GM18505 (cell line): ENCODE data around the gene TGFBR3L.
"Not testable (repeated sequence)": the region's sequence is repeated elsewhere in the genome, so short reads cannot be mapped to it uniquely, and the experiment has no call there.

Source experiments
- ATAC-seq: cut with Tn5 transposase; IDR thresholded peaks from one replicate; pipeline ENCODE4 v1.9.1; 2021; ENCODE audit not compliant: unreplicated experiment
- POLR2A ChIP-seq: IDR thresholded peaks from 4 replicates; pipeline ENCODE4 v1.6.1; 2011; ENCODE audit warnings: borderline replicate concordance; ENCODE audit not compliant: insufficient read depth, insufficient read length; ENCODE audit errors: extremely low read depth

Gene TGFBR3L

GRCh38 chr19:7888145-7888825 lies 26.3 kb upstream of the TGFBR3L start, which contains the start of gene LRRC8E:
Gene LRRC8E, plus strand, starts transcription at chr19:7888510. Its CDS starts 7,094 bp downstream, at chr19:7895604.
- ATAC-seq: no peak
- no peak for TF ChIP-seq POLR2A

- TF ChIP-seq POLR2A: no peak
- no peak for ATAC-seq
These were observed 25.8 kb upstream of the TGFBR3L start for GRCh38 chr19:7888826-7889217.

- not testable (repeated sequence) for ATAC-seq
These were observed 21.1 kb upstream of the TGFBR3L start for GRCh38 chr19:7893362-7894101.

GRCh38 chr19:7894612-7895309 lies 19.9 kb upstream of the TGFBR3L start:
- no peak for ATAC-seq
- TF ChIP-seq POLR2A: no peak

- no peak for TF ChIP-seq POLR2A
- no peak for ATAC-seq
These were observed 19.1 kb upstream of the TGFBR3L start for GRCh38 chr19:7895565-7895964.

GRCh38 chr19:7897292-7897691 lies 17.3 kb upstream of the TGFBR3L start:
- ATAC-seq: no peak
- no peak for TF ChIP-seq POLR2A

GRCh38 chr19:7898967-7899366 lies 15.7 kb upstream of the TGFBR3L start:
- TF ChIP-seq POLR2A: no peak
- ATAC-seq: no peak

GRCh38 chr19:7899751-7900378 lies 14.8 kb upstream of the TGFBR3L start:
- TF ChIP-seq POLR2A: no peak
- no peak for ATAC-seq

- no peak for ATAC-seq
These were observed 14.2 kb upstream of the TGFBR3L start for GRCh38 chr19:7900401-7900870.

GRCh38 chr19:7900931-7901330 lies 13.7 kb upstream of the TGFBR3L start:
- TF ChIP-seq POLR2A: no peak

More at GRCh38 chr19:7900401-7900870, 14.2 kb upstream of the TGFBR3L start:
- no peak for TF ChIP-seq POLR2A

GRCh38 chr19:7901337-7901736 lies 13.3 kb upstream of the TGFBR3L start:
- ATAC-seq: no peak
- TF ChIP-seq POLR2A: no peak

More at GRCh38 chr19:7900931-7901330, 13.7 kb upstream of the TGFBR3L start:
- no peak for ATAC-seq

GRCh38 chr19:7902796-7903243 lies 11.8 kb upstream of the TGFBR3L start:
- peak; percentile 2 for ATAC-seq

More at GRCh38 chr19:7902796-7903243, 11.8 kb upstream of the TGFBR3L start:
- TF ChIP-seq POLR2A: no peak
